ENCODE data around the gene SLC26A1.

SLC26A1 gene

DNA sequence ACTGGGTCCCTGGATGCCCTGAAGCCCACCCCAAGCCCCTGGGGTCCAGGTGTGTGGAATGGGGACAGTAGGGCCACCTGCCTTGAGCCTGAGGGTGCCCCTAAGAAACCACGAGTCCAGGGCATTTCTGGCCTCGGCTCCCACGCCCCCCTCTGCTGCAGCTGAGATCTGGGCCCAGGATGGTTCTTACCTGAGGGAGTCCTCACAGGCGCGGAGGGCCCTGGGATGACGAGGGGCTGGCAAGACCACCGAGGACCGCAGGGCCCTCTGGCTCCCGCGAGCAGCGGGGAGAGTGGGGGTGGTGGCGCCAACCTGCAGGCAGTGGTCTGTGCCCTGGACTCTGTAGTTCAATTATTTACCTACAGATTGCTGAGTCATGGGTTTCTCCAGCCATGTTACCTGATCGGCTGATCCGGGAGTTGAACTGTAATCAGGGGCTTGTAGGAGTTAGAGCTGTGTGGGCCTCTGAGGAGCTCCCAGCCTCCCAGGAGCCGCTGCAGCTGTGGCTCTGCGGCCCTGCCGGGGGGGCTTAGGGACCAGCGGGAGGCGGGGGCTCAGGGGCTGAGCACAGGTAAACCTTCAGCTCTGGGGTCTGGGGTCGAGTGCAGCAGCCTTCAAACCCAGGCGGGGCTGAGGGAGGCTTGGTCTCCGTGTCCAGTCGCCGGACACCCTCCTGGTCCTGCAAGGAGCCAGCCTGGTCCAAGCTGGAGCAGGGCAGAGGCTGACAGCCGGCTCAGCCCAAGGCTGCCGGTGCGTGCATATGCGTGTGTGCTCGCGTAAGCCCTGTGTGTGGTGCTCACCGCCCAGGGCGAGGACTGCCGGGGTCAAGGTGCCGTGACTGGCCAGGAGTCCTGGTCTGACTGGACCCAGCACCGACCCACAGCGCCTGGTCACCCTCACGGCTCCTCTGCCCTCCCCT is at the start of gene SLC26A1:
TSS of gene SLC26A1 (minus strand) at position 294 of the 919 bp plus-strand sequence. CDS start 1,701 bp downstream, outside the sequence.
- no peak for DNase-seq (ENCODE audit: low read depth)

GRCh38 chr4:1042352-1043055 is 49.3 kb upstream of the SLC26A1 start:
- DNase-seq (ENCODE audit: low read depth): no peak

DNA sequence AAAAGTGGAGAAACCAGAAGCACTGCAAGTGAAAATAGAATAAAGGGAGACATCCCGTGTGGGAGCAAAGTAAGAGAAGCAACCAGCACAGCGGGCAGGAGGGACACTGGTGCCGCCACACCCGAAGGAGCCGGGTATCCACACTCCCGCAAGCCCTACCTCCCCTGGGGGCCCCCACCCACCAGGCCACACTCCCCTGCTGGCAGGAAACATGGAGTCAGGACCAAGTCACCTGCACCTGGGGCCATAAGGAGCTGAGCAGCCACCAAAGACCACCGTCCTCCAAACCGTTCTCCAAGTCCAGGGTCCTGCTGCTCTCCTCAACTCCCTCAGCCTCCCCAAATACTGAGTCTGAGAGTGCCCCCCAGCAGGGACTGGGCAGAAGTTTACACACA is 48.7 kb upstream of the SLC26A1 start:
- DNase-seq (ENCODE audit: low read depth): no peak

GRCh38 chr4:1041147-1041935 is 48.1 kb upstream of the SLC26A1 start:
- peak; percentile 34 for DNase-seq (ENCODE audit: low read depth)

GRCh38 chr4:1040344-1041146 is 47.3 kb upstream of the SLC26A1 start:
- no peak for DNase-seq (ENCODE audit: low read depth)

DNA sequence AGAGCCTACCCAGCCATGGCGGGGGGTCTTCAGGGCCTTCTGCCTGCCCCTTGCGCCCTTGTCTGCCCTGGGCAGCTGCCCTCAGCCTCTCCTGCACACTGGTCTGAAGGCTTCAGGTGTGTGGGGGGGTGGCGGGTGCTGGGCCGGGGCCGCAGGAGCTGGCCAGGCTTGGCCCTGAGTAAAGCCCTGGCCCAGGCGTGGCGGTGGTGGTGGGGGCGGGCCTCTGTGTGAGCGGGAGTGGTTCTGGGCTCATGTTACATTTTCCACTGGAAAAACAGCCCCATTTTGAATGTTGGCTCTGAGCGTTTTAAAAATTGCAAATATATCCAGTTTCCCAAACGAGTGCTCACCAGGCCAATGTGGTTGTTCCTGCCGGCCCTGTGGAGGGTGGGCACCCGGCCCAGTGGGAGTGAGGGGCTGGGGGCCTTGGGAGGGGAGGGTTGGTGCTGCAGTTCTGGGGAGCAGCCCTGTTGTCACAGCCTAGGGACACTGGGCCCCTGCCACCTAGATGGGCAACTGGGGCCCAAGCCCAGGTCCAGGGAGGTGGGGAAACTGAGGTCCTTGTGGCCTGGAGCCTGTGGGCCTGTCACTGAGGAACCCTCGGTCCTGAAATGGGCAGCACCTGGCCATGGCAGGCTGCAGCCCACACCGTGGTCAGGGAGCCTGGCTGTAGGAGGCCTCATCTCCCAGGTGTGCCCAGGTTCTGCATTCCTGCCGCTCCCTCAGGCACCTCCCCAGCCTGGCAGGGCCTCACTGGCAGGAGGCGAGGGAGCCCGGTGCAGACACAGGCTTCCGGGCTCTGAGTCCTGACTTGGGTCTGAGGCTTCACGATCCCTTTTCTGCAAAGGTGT is 46.5 kb upstream of the SLC26A1 start:
- DNase-seq (ENCODE audit: low read depth): no peak

- no peak for DNase-seq (ENCODE audit: low read depth)
These were observed 45.8 kb upstream of the SLC26A1 start for GRCh38 chr4:1038948-1039492.

DNA sequence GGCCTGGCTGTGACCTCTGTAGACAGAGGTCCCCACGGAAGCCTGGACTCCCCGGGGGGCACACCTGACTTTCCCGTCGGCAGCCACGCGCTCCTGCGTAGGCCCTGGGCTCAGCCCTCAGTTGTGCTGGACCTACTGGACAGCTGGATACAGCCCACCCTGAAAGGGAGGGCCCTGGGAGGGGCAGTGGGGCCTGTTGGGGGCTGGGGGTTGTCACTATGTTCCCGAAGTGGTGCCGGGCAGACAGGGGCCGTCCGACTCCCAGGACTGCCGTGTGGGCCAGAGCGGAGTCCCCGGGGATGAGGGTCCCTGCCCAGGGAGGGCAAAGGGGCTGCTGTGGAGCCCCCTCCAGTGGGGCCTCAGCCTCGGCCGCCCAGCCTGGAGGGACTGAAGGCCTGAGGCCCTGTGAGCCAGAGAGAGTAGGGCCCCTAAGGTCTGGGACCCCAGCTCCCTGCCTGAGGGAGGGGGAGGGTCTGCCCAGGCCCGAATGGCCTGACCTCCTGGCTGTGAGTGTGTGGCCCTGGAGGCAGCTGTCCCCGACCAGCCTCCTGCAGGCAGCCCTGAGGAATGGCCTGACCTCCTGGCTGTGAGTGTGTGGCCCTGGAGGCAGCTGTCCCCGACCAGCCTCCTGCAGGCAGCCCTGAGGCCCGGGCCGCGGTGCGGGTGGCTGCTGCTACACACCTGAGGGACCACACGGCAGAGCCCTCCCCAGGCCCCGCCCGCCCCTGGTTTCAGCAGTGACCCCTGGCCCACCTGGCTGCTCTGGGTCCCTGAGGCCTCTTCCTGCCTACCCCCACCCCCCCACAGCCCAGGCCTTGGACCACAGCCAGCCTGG is 44.0 kb upstream of the SLC26A1 start:
- DNase-seq (ENCODE audit: low read depth): no peak

- DNase-seq (ENCODE audit: low read depth): no peak
These were observed 42.9 kb upstream of the SLC26A1 start for GRCh38 chr4:1036095-1036494.

DNA sequence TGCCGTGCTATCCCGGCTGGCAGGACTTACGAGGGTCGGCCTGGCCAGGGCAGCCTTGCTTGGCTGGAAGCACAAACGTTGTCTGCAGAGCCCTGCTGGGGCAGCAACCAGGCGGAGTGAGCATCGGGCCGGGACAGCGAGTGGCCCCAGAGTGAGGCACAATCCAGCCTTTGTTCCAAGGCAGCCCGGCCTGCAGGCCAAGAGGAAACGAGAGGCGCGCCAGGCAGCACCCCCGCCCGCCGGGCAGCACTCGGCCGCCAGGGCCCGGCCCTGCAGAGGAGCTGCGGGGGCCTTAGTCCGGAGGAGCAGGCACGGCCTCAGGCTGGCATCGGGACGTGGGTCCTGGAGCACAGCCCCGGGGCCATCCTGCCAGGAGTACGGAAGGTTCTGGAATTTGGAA is 42.3 kb upstream of the SLC26A1 start:
- DNase-seq (ENCODE audit: low read depth): no peak

DNA sequence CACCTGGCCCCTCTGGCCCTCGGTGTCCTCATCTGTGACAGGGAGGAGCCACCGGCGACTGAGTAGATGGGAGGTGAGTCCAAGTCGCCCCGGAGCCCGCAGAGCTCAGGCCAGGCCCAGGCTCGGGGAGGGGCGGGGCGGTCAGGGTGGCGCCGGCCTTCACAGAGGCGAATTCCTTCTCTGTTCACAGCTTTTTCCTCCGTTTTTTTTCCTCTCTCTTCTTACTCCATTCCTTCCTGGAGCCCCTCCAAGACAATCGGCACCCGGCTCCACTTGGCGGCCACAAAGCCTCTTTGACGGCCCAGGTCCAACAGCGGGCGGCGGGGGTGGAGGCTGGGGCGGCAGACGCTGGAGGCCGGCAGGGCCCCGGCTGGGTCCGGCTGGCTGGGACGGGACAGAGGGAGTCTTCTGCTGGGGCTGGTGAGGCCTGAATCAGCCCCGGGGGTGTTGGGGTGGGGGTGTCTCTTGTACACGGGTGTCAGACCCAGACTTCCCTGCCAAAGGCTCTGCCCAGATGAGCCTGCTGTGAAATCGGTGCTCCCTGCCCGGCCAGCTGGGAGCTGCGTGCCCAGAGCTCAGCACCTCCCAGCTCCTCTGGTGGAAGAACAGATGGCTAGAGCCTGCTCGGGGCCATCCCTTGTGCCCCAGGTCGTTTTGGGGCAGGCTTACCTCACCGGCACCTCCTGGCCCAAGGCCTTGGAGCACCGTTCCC is 40.8 kb upstream of the SLC26A1 start:
- DNase-seq (ENCODE audit: low read depth): no peak

- DNase-seq (ENCODE audit: low read depth): no peak
These were observed 39.7 kb upstream of the SLC26A1 start for GRCh38 chr4:1032861-1033260.

GRCh38 chr4:1031956-1032795 is 39.0 kb upstream of the SLC26A1 start:
- DNase-seq (ENCODE audit: low read depth): no peak

- DNase-seq (ENCODE audit: low read depth): no peak
These were observed 38.1 kb upstream of the SLC26A1 start for GRCh38 chr4:1031346-1031745.

DNA sequence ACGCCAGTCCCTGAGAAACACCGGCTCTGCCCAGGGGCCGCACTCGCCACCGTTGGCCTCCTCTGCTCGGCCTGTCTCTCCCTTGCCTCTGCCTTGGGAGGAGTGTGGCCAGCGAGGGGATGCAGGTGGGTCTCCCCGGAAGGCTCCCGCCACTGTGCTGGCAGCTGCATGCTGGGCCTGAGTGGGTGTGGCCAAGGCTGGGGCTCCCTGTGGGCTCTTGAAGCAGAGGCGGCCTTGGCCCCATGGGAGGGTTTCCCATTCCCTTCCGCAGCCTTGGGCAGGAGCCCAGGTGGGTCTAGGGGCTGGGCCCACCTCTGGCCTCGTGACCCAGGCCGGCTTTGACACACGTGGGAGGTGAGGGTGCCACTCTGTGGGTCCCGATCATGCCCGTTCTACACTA is 37.4 kb upstream of the SLC26A1 start:
- DNase-seq (ENCODE audit: low read depth): no peak

DNA sequence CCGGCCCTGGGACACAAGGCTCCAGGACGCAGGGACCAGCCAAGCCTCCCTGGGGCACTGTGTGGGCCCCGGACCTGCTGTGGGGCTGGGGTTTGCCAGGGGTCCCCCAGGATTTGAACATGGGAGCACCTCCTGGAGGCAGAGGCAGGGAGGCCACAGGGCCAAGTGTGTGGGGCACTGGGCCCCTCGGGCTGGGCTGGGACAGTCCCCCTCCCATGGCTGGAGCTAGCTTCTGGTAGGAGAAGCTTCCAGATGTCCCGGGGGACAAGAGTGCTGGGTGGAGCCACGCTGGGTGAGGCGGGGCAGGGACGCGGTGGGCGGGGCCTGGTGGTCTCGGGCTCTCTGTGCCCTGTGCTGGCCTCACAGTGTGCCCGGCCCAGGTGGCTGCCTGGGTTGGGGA is 36.8 kb upstream of the SLC26A1 start:
- DNase-seq (ENCODE audit: low read depth): no peak

DNA sequence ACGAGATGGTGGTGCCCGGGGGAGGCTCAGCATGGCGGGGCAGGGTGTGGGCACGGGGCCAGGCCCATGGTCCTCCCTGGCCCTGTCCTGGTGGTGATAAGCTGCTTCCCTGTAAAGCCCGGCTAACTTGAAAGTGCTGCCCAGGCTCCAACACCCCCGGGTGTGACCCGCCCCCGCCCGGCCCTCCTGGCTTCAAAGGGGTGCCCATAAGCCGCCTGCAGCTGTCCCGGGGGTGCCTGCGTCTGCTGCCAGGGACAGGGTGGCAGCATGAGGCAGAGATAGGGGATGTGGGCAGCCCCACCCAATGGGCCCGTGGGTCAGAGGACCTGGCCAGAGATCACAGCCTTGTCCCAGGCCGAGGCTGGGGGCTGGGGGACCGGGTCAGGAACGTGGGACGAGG is 36.3 kb upstream of the SLC26A1 start:
- DNase-seq (ENCODE audit: low read depth): no peak

Measured in ELR (cell line).